Gastroesophageal sphincter (tissue), 3 donors: Measurements from ENCODE around the gene OR6X1.

Experiments used
- CTCF ChIP-seq, 4 experiments: fragments of 200-600 bp in 2 of 4; fragments of 450-650 bp in 2 of 4; sonication (generic) in 1 of 4; IDR thresholded peaks; one replicate each; pipeline ENCODE4 v1.5.1; 2017 to 2019; ENCODE audit warnings: antibody characterized with exemption in 4 of 4, mild to moderate bottlenecking in 2 of 4, moderate library complexity in 2 of 4
- EP300 ChIP-seq: sonication (generic); formaldehyde crosslinking; IDR thresholded peaks from one replicate; pipeline ENCODE4 v1.6.1; 2017; ENCODE audit warnings: antibody characterized with exemption, mild to moderate bottlenecking
- POLR2A ChIP-seq, 2 donors: fragments of 450-650 bp; IDR thresholded peaks; one replicate each; pipeline ENCODE4 v1.6.1; 2017; ENCODE audit warnings: antibody characterized with exemption in 2 of 2, mild to moderate bottlenecking in 2 of 2, moderate library complexity in 1 of 2
- POLR2AphosphoS5 ChIP-seq: sonication (generic); formaldehyde crosslinking; IDR thresholded peaks from one replicate; pipeline ENCODE4 v1.6.1; 2017; ENCODE audit warnings: antibody characterized with exemption

- no peak for TF ChIP-seq CTCF (IDR thresholded peaks at IDR 0.05)
- TF ChIP-seq POLR2A (IDR thresholded peaks at IDR 0.05) = no peak
- TF ChIP-seq POLR2AphosphoS5 = no peak
- TF ChIP-seq EP300 = no peak
Measured at GRCh38 chr11:123719452-123719851, 34.9 kb downstream of the OR6X1 start.
